CD14-positive monocyte (primary cell): Measurements from ENCODE around the gene AGAP1. TPM values are rescaled to one million over a fixed set of nuclear protein-coding genes. Genes with fewer than 3 reads are reported as not detected.

Experiments
- DNase-seq, 3 donors: peaks; one replicate each; pipeline ENCODE4 v3.0.0-alpha.2; 2011 to 2022
- H2AFZ ChIP-seq: 2 replicates; pipeline ENCODE4 v1.6.0; 2012; ENCODE audit warnings: mild to moderate bottlenecking, low read depth, low read length, inconsistent platforms; ENCODE audit not compliant: insufficient read depth, poor library complexity, severe bottlenecking
- H3K27ac ChIP-seq, 2 donors: 1 replicate in 1 of 2; 2 replicates in 1 of 2; pipeline ENCODE4 v1.5.1; 2012 to 2013; ENCODE audit warnings: low read length in 2 of 2, control low read depth in 1 of 2, inconsistent platforms in 1 of 2, low read depth in 1 of 2, mild to moderate bottlenecking in 1 of 2
- H3K27me3 ChIP-seq, 2 donors: one replicate each; pipeline versions ENCODE4 v1.6.0 to v1.6.1; 2011 to 2013; ENCODE audit warnings: low read length in 2 of 2; ENCODE audit not compliant: control insufficient read depth in 2 of 2, insufficient read depth in 2 of 2
- H3K36me3 ChIP-seq, 2 donors: replicated peaks in 1 of 2; 1 replicate in 1 of 2; 2 replicates in 1 of 2; pipeline versions ENCODE4 v1.5.1 to v1.6.1; 2012 to 2013; ENCODE audit warnings: low read length in 2 of 2, control low read depth in 1 of 2, inconsistent platforms in 1 of 2, mild to moderate bottlenecking in 1 of 2; ENCODE audit not compliant: insufficient read depth in 2 of 2, control insufficient read depth in 1 of 2
- H3K4me1 ChIP-seq, 2 donors: 1 replicate in 1 of 2; 2 replicates in 1 of 2; pipeline versions ENCODE4 v1.5.1 to v1.6.1; 2012 to 2013; ENCODE audit warnings: low read length in 2 of 2, control low read depth in 1 of 2, inconsistent platforms in 1 of 2, mild to moderate bottlenecking in 1 of 2, moderate library complexity in 1 of 2; ENCODE audit not compliant: insufficient read depth in 2 of 2, control insufficient read depth in 1 of 2
- H3K4me2 ChIP-seq: replicated peaks from 2 replicates; pipeline ENCODE3; 2012; ENCODE audit warnings: low read length, moderate library complexity, mild to moderate bottlenecking; ENCODE audit not compliant: poor library complexity, severe bottlenecking; ENCODE audit errors: extremely low read depth
- H3K4me3 ChIP-seq, 3 experiments: fragments of 200-600 bp in 1 of 3; sonication (generic) in 1 of 3; replicated peaks in 1 of 3; 1 replicate in 2 of 3; 2 replicates in 1 of 3; pipeline ENCODE4 v1.5.1; 2011 to 2013; ENCODE audit warnings: low read length in 3 of 3, mild to moderate bottlenecking in 3 of 3, control low read depth in 2 of 3, low read depth in 2 of 3, inconsistent platforms in 1 of 3, moderate library complexity in 1 of 3
- H3K79me2 ChIP-seq: 2 replicates; pipeline ENCODE4 v1.6.0; 2012; ENCODE audit warnings: mild to moderate bottlenecking, control low read depth, inconsistent platforms, low read length, moderate library complexity; ENCODE audit not compliant: insufficient read depth
- H3K9ac ChIP-seq: 2 replicates; pipeline ENCODE4 v1.6.0; 2017; ENCODE audit warnings: low read length, mild to moderate bottlenecking; ENCODE audit not compliant: insufficient read depth, poor library complexity, severe bottlenecking
- H3K9me3 ChIP-seq, 2 donors: replicated peaks in 1 of 2; 1 replicate in 1 of 2; 2 replicates in 1 of 2; pipeline versions ENCODE4 v1.5.1 to v1.6.1; 2012 to 2013; ENCODE audit warnings: low read length in 2 of 2, control low read depth in 1 of 2; ENCODE audit not compliant: control insufficient read depth in 1 of 2, insufficient read depth in 1 of 2
- H4K20me1 ChIP-seq: 2 replicates; pipeline ENCODE4 v1.6.0; 2012; ENCODE audit warnings: mild to moderate bottlenecking, low read length, control low read depth, moderate library complexity; ENCODE audit not compliant: insufficient read depth
- H3K27ac Mint-ChIP-seq, 7 donors: one replicate each; pipeline ENCODE4 v1.8.0; 2020; ENCODE audit warnings: mild to moderate bottlenecking in 7 of 7, mixed read lengths in 7 of 7, moderate library complexity in 6 of 7, inconsistent platforms in 2 of 7
- H3K27me3 Mint-ChIP-seq, 3 donors: one replicate each; pipeline ENCODE4 v1.8.0; 2021 to 2022; ENCODE audit warnings: low read depth in 3 of 3, mild to moderate bottlenecking in 3 of 3, mixed read lengths in 3 of 3, moderate library complexity in 3 of 3, inconsistent platforms in 1 of 3
- H3K36me3 Mint-ChIP-seq, 2 donors: one replicate each; pipeline ENCODE4 v1.8.0; 2020; ENCODE audit warnings: mixed read lengths in 2 of 2, inconsistent platforms in 1 of 2, mild to moderate bottlenecking in 1 of 2
- H3K4me1 Mint-ChIP-seq: one replicate; pipeline ENCODE4 v1.8.0; 2020; ENCODE audit warnings: mild to moderate bottlenecking, mixed read lengths
- H3K4me3 Mint-ChIP-seq, 2 donors: one replicate each; pipeline ENCODE4 v1.8.0; 2020; ENCODE audit warnings: mild to moderate bottlenecking in 2 of 2, mixed read lengths in 2 of 2, moderate library complexity in 1 of 2
- H3K9me3 Mint-ChIP-seq, 7 donors: one replicate each; pipeline ENCODE4 v1.8.0; 2020 to 2022; ENCODE audit warnings: mixed read lengths in 7 of 7, mild to moderate bottlenecking in 6 of 7, moderate library complexity in 6 of 7, inconsistent platforms in 2 of 7
- WGBS: methylation state at CpG from one replicate; pipeline ENCODE4 v1.1.5; 2013; ENCODE audit warnings: missing lambda C conversion rate; ENCODE audit not compliant: insufficient coverage; 5-methylcytosine and 5-hydroxymethylcytosine counted together
- intact Hi-C, 2 donors: fragments of 100-400 bp; cut with micrococcal nuclease; formaldehyde crosslinking; loops; one replicate each; pipeline versions ENCODE4 v1.15.0 to v1.15.1; 2023
- polyA plus RNA-seq, 3 donors: library from polyadenylated mRNA; depleted of rRNA in 1 of 3; unstranded in 2 of 3; stranded (reverse) in 1 of 3; fragments of 300-500 nt in 2 of 3; fragments of >200 nt in 1 of 3; fragmentation: Illumina TruSeq in 2 of 3; gene quantifications; 1 replicate in 2 of 3; 2 replicates in 1 of 3; pipeline ENCODE4 v1.2.3, GENCODE V29; 2012 to 2021
- TF ChIP-seq, protein P1 (sequence below): fragments of 200-600 bp; IDR thresholded peaks from one replicate; pipeline ENCODE4 v1.8.0; 2022; ENCODE audit warnings: antibody characterized with exemption, mild to moderate bottlenecking

Gene AGAP1
- polyA plus RNA-seq, 3 donors, result 0.12 TPM; not detected in 2

DNA sequence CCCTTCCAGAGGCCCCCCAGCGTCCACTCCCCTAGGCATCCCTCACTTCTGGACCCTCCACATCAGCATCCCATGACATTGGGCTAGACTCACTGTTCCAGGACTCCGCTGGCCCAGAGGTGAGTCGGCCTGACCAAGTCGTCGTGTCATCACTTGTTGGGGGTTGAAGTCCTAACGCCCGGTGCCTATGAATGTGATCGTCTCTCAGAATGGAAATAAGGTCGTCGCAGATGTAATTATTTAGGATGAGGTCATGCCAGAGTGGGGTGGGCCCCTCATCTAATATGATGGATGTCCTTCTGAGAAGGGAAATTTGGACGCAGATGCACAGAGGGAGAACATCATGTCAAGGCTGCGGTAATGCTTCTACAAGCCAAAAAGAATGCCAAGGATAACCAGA is 142.7 kb downstream of the AGAP1 start:
- Histone ChIP-seq H3K4me2 (no peak overlapping the region), H2AFZ (no peak overlapping the region), H3K79me2 (no peaks in the 10 kb centered on the region), H3K27me3 (peaks cover 0 to 5% of the 10 kb centered on the region in 2 donors), H3K36me3 (no peaks in the 10 kb centered on the region), H3K4me3 (no peak overlapping the region), H4K20me1 (no peaks in the 10 kb centered on the region), H3K9me3 (no peaks in the 10 kb centered on the region), H3K9ac (no peak overlapping the region), H3K4me1 (no peaks in the 10 kb centered on the region), H3K27ac (no peak overlapping the region)
- no peak overlapping the region for H3K27ac Mint-ChIP-seq
- intact Hi-C loops, result no loop called here
- no peaks in the 10 kb centered on the region for H3K4me1 Mint-ChIP-seq
- H3K27me3 Mint-ChIP-seq, result peaks cover 7 to 11% (median 8%) of the 10 kb centered on the region in 3 donors
- no peaks in the 10 kb centered on the region for H3K36me3 Mint-ChIP-seq
- 92% methylated on average over 11 of the region's 12 CpGs for WGBS
- DNase-seq, result no peak
- TF ChIP-seq, protein P1, sequence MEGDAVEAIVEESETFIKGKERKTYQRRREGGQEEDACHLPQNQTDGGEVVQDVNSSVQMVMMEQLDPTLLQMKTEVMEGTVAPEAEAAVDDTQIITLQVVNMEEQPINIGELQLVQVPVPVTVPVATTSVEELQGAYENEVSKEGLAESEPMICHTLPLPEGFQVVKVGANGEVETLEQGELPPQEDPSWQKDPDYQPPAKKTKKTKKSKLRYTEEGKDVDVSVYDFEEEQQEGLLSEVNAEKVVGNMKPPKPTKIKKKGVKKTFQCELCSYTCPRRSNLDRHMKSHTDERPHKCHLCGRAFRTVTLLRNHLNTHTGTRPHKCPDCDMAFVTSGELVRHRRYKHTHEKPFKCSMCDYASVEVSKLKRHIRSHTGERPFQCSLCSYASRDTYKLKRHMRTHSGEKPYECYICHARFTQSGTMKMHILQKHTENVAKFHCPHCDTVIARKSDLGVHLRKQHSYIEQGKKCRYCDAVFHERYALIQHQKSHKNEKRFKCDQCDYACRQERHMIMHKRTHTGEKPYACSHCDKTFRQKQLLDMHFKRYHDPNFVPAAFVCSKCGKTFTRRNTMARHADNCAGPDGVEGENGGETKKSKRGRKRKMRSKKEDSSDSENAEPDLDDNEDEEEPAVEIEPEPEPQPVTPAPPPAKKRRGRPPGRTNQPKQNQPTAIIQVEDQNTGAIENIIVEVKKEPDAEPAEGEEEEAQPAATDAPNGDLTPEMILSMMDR, result no peak
- peaks cover 0 to 5% (median 0%) of the 10 kb centered on the region in 7 donors for H3K9me3 Mint-ChIP-seq
- H3K4me3 Mint-ChIP-seq, result no peak overlapping the region

DNA sequence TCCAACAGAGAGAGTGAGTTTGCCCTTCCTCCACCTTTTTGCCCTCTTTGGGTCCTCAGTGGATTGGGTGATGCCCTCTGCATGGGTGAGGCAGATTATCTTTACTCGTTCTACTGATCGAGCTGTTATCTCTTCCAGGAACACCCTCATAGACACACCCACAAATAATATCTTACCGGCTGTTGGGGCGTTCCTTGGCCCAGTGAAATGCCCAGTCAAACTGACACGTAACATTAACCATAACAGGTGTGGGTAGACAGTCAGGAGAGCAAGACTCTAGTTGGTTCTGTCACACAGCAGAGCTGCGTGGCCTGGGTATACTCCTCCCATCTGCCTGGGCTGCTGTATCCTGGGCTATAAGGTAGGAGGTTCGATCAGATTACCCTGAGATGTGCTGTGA is 144.1 kb downstream of the AGAP1 start:
- no peaks in the 10 kb centered on the region for H3K4me1 Mint-ChIP-seq
- DNase-seq, result no peak
- intact Hi-C loops, result no loop called here
- peaks cover 0 to 9% of the 10 kb centered on the region in 2 donors for H3K27me3 ChIP-seq
- H3K36me3 Mint-ChIP-seq, result no peaks in the 10 kb centered on the region
- H3K36me3 ChIP-seq, result no peaks in the 10 kb centered on the region
- H3K27ac ChIP-seq, result no peak overlapping the region
- no peak overlapping the region for H3K9ac ChIP-seq
- peaks cover 7 to 14% (median 13%) of the 10 kb centered on the region in 3 donors for H3K27me3 Mint-ChIP-seq
- TF ChIP-seq, protein P1, result no peak
- H3K4me1 ChIP-seq, result no peaks in the 10 kb centered on the region
- no peak overlapping the region for H3K27ac Mint-ChIP-seq
- peaks cover 0 to 3% (median 0%) of the 10 kb centered on the region in 7 donors for H3K9me3 Mint-ChIP-seq
- H3K9me3 ChIP-seq, result no peaks in the 10 kb centered on the region
- H3K4me3 ChIP-seq, result no peak overlapping the region
- H3K79me2 ChIP-seq, result no peaks in the 10 kb centered on the region
- no peak overlapping the region for H2AFZ ChIP-seq
- WGBS, result 92% methylated on average over 3 of the region's 7 CpGs
- no peaks in the 10 kb centered on the region for H4K20me1 ChIP-seq
- H3K4me2 ChIP-seq, result no peak overlapping the region
- no peak overlapping the region for H3K4me3 Mint-ChIP-seq
